PC-9 (cell line): ENCODE measurements around the gene SH3GL3.

Experiments used
- CTCF ChIP-seq: fragments of 200-600 bp; sonication (generic); conservative IDR thresholded peaks from 2 replicates; pipeline ENCODE4 v1.6.1; 2017; ENCODE audit warnings: mixed run types, antibody characterized with exemption, mild to moderate bottlenecking, moderate library complexity
- EZH2 ChIP-seq: fragments of 200-600 bp; sonication (generic); IDR thresholded peaks from 2 replicates; pipeline ENCODE4 v1.8.0; 2017; ENCODE audit warnings: antibody characterized with exemption, low read depth

- TF ChIP-seq CTCF = no peak
- TF ChIP-seq EZH2 = no peak
These were observed 109.6 kb downstream of the SH3GL3 start for GRCh38 chr15:83556754-83557153.
